ENCODE measurements around the gene EFCAB6. TPM values are rescaled to one million over a fixed set of nuclear protein-coding genes. Genes with fewer than 3 reads are reported as not detected.

The EFCAB6 gene
- total RNA-seq, 2 experiments from 2014 or later = 0.27 to 0.29 TPM

DNA sequence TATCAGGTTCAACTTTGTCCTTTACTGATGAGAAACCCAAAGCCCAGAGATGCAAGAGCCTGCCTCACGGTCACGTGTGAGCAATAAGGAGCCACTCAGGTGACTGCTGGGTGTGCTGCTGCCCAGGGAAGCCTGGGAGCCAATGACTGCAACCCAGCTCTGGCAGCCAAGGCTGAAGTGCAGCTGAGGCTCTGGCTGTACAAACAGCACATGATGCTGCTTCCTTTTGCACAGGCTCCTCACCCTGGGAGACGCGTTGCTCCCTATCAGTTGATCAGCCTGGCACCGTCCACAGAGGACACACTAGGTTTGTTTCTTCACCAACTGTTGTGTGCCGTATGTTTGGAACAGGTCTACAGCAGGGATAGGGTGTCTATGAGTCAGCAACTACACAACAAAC lies 168.7 kb downstream of the EFCAB6 start:
- peaks cover 14% of the 10 kb centered on the region for H3K9me3 Mint-ChIP-seq
- DNase-seq = no peak
- intact Hi-C loops (cut with micrococcal nuclease) = no loop called here
- H3K36me3 Mint-ChIP-seq = no peaks in the 10 kb centered on the region
- H3K27ac Mint-ChIP-seq = no peak overlapping the region
- no peak overlapping the region for H3K4me3 Mint-ChIP-seq
- ChIA-PET POLR2A (no interaction called here), CTCF (no interaction called here)
- H3K27me3 Mint-ChIP-seq = peaks cover 22% of the 10 kb centered on the region
- H3K4me1 Mint-ChIP-seq (ENCODE audit: low read depth) = no peaks in the 10 kb centered on the region

DNA sequence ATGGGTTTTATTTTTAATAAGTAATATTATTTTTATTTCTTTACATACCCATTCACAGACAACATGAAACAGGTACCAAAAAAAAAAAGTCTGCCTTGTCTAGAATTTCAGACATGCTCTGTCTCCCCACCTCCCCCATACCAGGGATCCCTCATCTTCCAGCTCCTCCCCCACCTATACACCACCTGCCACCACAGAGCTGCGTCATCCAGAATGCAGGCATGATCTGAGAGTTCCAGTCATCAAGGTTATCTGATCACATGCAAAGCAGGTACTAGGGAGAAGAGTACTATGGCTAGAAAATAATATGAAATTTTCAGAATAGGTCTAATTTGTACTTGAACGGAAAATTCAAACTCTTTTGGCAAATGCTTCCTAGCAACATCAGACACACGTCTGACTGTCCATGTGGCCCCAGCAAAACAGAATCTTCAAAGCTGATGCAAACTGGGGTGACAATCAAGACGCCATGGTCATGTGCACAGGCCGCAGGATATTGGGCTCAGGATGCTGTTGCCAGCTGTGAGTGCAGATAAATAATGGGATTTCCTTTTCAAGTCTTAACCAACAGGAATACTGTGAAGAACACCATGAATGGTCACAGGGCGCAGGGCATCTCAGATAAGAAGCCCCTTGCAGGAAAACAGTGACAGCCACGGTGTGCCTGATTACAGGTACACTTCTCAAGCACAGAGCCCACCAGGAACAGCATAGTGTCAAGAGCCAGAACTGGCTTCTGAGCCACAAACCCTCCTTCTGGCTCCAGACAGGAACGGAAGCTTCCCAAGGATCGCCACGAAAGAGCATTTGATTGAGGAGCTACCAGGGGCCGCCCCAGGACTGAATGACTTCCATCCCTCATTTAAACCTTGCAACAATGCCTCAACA lies 169.5 kb downstream of the EFCAB6 start:
- H3K27ac Mint-ChIP-seq = no peak overlapping the region

DNA sequence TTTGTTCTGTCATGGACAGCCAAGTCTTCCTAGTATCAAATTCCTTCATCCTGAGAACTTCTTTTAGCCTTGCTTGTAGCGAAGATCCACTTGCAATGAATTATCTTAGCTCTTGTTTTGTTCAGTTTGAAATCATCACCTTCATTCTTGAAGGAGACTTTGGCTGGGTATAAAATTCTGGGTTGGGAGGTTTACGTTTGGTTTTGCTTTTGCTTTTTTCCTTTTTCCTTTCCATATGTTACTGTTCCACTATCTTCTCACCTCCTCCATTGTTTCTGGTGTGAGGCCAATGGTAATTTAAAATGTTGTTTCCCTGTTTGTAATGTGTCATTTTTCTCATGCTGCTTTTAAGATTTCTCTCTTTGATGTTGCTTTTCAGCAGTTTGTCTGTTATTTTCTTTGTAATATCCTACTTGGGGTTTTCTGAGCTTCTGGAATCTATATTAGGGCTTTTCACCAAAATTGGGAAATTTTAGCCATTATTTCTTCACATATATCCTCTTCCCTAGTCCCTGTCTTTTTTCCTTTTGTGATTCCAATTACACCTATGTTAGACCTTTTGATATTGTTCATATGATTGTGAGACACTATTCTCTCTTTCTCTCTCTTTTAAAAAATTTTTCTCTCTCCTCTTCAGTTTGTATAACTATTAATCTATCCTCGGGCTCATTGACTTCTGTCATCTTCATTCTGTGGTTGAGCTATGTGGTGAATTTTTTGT lies 172.7 kb downstream of the EFCAB6 start:
- no peaks in the 10 kb centered on the region for H3K36me3 Mint-ChIP-seq
- intact Hi-C loops (cut with micrococcal nuclease) = no loop called here
- no peaks in the 10 kb centered on the region for H3K4me1 Mint-ChIP-seq (ENCODE audit: low read depth)
- no peak overlapping the region for H3K4me3 Mint-ChIP-seq
- no peak overlapping the region for H3K27ac Mint-ChIP-seq
- H3K27me3 Mint-ChIP-seq = peaks cover 8% of the 10 kb centered on the region
- ChIA-PET CTCF (no interaction called here), POLR2A (no interaction called here)
- H3K9me3 Mint-ChIP-seq = peaks cover 14% of the 10 kb centered on the region
- DNase-seq = no peak

More for the DNA sequence above, 169.5 kb downstream of the EFCAB6 start:
- Mint-ChIP-seq H3K4me1 (ENCODE audit: low read depth) (no peaks in the 10 kb centered on the region), H3K27me3 (peaks cover 20% of the 10 kb centered on the region), H3K36me3 (no peaks in the 10 kb centered on the region), H3K4me3 (no peak overlapping the region), H3K9me3 (peaks cover 14% of the 10 kb centered on the region)
- no peak for DNase-seq
- CTCF ChIA-PET = no interaction called here
- intact Hi-C loops (cut with micrococcal nuclease) = no loop called here
- POLR2A ChIA-PET = no interaction called here

DNA sequence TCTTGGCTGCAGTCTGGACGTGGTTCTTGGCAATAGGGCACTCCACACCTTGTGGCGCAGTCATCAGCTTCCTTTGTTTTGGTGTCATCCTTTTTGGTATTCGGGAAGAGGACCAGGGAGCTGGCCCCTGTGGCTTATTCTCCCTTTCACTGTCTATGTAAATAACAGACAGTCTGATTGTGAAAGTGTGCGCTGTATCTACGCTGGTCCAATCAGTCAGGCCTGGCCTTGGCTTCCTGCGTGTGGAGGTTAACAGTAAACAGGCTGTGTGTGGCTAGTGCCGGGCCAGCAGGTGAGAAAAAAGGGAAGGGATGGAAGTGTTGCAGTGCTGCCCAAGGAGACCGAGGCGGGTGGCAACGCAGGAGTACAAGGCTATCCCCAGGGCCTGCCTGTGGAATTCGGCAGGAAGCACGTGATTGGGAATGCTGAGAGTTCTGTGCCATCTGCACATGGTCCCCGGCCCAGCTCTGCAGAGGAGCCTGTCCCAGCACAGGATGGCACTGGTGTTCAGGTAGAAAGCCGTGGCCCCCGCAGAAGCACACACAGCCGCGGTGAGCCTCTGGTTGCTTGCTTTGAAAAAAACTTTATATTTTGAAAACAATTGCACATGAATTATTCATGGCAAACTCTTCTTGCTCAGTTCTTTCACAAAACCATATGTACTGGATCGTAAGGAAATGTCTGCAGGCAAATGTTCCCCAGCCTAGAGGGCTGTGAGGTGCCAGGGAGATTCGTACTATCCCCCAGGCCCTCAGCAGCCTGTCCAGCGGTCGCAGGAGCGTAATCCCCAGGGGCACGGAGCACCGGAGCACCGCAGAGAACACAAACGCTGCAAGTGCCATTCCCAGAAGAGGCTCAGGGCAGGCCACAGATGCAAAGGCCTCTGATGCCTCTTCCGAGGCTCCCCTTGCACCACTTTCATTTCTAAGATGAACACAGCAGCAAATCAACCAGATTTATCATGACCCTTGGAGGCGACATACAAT lies 174.5 kb downstream of the EFCAB6 start:
- POLR2A ChIA-PET = no interaction called here
- Mint-ChIP-seq H3K4me3 (no peak overlapping the region), H3K36me3 (no peaks in the 10 kb centered on the region), H3K9me3 (peaks cover 14% of the 10 kb centered on the region), H3K27me3 (peaks cover 6% of the 10 kb centered on the region), H3K27ac (no peak overlapping the region), H3K4me1 (ENCODE audit: low read depth) (no peaks in the 10 kb centered on the region)
- intact Hi-C loops (cut with micrococcal nuclease) = no loop called here
- no peak for DNase-seq
- CTCF ChIA-PET = no interaction called here

DNA sequence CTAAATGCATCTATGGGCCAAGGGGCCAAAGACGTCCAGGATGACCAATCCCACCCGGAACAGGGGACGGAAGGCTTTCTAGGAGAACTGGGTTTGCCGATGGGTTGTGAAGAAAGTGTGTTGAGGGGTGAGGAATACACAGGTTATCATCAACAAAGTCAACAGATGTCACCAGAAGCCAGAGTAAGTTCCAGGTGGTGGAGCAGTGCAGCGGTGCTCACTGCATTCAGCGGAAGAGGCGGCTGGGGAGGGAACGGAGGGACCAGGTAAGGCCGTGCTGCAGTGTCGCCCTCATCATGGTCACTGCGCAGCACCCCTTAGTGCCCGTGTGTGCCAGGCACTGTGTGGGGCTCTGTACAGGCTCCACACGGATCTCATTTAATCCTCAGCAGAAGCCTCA lies 176.0 kb downstream of the EFCAB6 start:
- Mint-ChIP-seq H3K36me3 (no peaks in the 10 kb centered on the region), H3K4me3 (no peak overlapping the region), H3K27me3 (peaks cover 2% of the 10 kb centered on the region), H3K9me3 (peaks cover 14% of the 10 kb centered on the region), H3K4me1 (ENCODE audit: low read depth) (no peaks in the 10 kb centered on the region), H3K27ac (no peak overlapping the region)
- intact Hi-C loops (cut with micrococcal nuclease) = no loop called here
- DNase-seq = no peak
- ChIA-PET CTCF (no interaction called here), POLR2A (no interaction called here)

DNA sequence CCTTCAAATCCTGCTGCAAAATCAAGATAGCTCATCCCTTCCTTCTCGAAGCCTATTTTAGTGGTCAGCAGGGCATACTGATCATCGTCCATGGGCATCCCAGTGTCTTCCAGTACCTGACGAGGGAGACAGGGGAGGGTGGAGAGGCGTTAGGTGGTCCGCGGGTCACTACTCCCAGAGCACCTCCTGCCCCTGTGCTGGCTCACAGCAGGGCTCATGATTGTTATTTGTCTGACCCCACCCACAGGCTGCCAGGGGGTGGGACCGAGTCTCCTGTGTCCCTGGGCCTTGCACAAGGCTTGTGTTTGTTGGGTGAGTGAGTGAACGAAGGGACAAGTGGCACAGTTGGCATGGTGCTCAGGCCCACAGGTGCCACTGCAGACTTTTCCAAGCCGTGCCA lies 177.0 kb downstream of the EFCAB6 start:
- Mint-ChIP-seq H3K4me3 (no peak overlapping the region), H3K4me1 (ENCODE audit: low read depth) (no peaks in the 10 kb centered on the region), H3K9me3 (peaks cover 12% of the 10 kb centered on the region), H3K36me3 (no peaks in the 10 kb centered on the region), H3K27me3 (peaks cover 2% of the 10 kb centered on the region), H3K27ac (no peak overlapping the region)
- no peak for DNase-seq
- intact Hi-C loops (cut with micrococcal nuclease) = no loop called here
- ChIA-PET CTCF (no interaction called here), POLR2A (no interaction called here)

DNA sequence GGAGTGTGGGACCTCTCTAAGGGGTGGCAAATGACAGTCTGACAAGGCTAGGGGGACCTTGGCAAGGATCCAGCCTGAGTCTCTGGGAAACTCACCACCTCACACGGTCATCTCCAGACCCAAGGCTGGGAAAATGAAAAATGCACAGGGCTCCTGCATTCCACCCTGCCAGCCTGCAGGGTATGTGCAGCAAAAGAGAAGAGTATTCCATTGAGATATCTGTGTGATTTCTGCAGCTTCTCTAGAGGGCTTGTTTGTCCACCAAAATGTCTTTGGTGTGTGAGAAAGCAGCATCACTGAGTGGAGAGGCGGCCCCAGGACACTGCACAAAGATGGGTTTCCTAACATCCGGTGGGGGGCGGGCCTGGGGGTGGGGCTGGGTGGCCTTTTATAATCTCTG lies 177.8 kb downstream of the EFCAB6 start:
- H3K4me3 Mint-ChIP-seq = no peak overlapping the region
- DNase-seq = no peak
- peaks cover 2% of the 10 kb centered on the region for H3K27me3 Mint-ChIP-seq
- ChIA-PET CTCF (no interaction called here), POLR2A (no interaction called here)
- H3K27ac Mint-ChIP-seq = no peak overlapping the region
- peaks cover 6% of the 10 kb centered on the region for H3K9me3 Mint-ChIP-seq
- H3K4me1 Mint-ChIP-seq (ENCODE audit: low read depth) = no peaks in the 10 kb centered on the region
- H3K36me3 Mint-ChIP-seq = no peaks in the 10 kb centered on the region
- intact Hi-C loops (cut with micrococcal nuclease) = no loop called here

DNA sequence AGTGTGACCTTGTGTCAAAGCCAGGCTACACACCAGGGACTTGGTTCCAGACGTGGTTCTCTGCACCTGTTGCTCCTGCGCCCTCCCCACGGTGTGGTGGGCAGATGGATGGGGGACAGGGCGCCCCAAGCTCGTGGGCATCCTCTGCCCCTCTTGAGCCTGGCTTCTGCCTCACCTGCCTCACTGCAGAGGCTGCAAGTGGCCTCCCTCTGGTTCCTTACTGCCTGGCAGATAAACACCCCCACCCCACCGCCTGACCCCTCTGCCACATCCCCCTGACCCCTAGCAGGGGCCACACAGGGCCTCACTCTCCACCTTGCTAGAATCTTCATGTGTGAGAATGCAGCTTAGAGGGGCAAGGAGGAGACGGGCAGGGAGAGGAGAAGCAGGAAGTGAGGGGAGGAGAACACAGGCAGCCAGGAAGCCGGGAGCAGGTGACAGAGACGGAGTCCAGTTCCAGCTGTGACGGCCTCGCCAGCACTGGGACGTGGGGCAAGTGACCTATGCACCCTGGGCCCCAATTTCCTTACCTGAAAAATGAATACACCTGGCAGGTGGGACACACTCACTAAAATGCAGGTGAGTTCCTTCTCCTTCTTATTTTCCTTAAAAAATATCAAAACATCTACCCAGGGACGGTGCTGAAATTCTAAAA lies 178.3 kb downstream of the EFCAB6 start:
- Mint-ChIP-seq H3K36me3 (no peaks in the 10 kb centered on the region), H3K9me3 (peaks cover under 1% of the 10 kb centered on the region), H3K27me3 (peaks cover 2% of the 10 kb centered on the region), H3K4me1 (ENCODE audit: low read depth) (no peaks in the 10 kb centered on the region), H3K27ac (no peak overlapping the region), H3K4me3 (no peak overlapping the region)
- intact Hi-C loops (cut with micrococcal nuclease) = no loop called here
- DNase-seq = no peak
- POLR2A ChIA-PET = no interaction called here
- CTCF ChIA-PET = no interaction called here

DNA sequence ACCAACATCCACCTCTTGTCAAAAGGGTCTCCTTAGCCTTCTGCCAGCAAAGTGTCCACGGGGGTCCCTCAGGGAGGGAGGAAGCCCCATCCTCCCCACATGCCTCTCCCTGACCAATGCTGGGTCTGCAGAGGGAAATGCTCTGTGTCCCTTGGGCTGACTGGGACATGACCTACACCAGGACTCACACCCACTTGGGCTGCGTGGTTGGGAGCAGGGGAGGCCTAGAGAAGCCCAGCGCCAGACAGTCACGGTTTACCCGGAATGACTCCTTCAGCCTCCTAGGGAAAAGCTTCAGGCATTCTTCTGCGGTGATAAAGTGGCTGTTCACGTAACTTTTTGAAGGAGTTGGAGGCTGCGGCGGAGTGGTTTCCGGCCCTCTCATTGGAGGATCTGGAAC lies 180.3 kb downstream of the EFCAB6 start:
- ChIA-PET POLR2A (no interaction called here), CTCF (no interaction called here)
- no peaks in the 10 kb centered on the region for H3K36me3 Mint-ChIP-seq
- H3K9me3 Mint-ChIP-seq = no peaks in the 10 kb centered on the region
- H3K27ac Mint-ChIP-seq = no peak overlapping the region
- no peak overlapping the region for H3K4me3 Mint-ChIP-seq
- no peak for DNase-seq
- intact Hi-C loops (cut with micrococcal nuclease) = no loop called here
- peaks cover 2% of the 10 kb centered on the region for H3K27me3 Mint-ChIP-seq
- no peaks in the 10 kb centered on the region for H3K4me1 Mint-ChIP-seq (ENCODE audit: low read depth)

DNA sequence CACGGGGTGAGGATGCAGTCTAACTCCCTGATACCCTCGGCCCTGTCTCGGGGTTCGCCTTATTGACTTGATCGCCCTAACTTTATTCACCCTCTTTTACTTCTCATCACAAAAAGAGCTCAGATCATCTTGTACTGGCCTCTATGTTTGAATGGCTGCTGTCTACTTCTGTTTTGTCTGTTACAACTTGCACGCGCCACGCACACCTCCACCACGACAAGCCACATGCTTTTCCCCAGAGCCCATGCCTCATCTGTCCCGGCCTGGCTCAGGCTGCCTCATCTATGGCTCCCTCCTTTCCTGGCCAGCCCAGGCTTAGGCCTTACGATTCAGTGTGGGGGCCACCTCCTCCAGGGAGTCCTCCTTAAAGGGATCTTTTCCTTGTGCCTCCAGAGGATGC lies 180.9 kb downstream of the EFCAB6 start:
- ChIA-PET CTCF (no interaction called here), POLR2A (no interaction called here)
- Mint-ChIP-seq H3K9me3 (no peaks in the 10 kb centered on the region), H3K27me3 (peaks cover 2% of the 10 kb centered on the region), H3K36me3 (no peaks in the 10 kb centered on the region), H3K4me3 (no peak overlapping the region), H3K4me1 (ENCODE audit: low read depth) (no peaks in the 10 kb centered on the region), H3K27ac (no peak overlapping the region)
- intact Hi-C loops (cut with micrococcal nuclease) = no loop called here
- no peak for DNase-seq

DNA sequence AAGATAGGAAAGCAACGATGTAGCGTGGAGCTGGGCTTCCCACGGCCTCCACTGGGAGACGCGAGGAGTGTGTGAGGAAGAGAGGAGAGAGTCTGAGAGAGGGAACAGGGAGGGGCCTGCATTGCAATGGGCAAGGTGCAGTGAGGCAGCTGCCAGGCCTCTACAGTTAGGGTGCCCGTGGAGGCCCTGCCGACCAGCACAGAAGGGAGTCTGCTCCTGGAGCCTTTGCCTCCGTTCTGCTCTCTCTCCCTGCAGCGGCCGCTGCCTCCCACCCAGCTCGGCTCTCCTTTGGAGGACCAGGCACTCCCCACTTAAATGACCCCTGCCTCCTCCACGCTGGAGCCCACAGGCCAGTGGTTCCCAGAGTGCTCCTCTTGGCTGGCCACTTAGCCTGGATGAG lies 181.7 kb downstream of the EFCAB6 start:
- intact Hi-C loops (cut with micrococcal nuclease) = no loop called here
- DNase-seq = no peak
- no peaks in the 10 kb centered on the region for H3K36me3 Mint-ChIP-seq
- ChIA-PET CTCF (no interaction called here), POLR2A (no interaction called here)
- H3K27ac Mint-ChIP-seq = no peak overlapping the region
- H3K4me3 Mint-ChIP-seq = no peak overlapping the region
- no peaks in the 10 kb centered on the region for H3K9me3 Mint-ChIP-seq
- H3K4me1 Mint-ChIP-seq (ENCODE audit: low read depth) = no peaks in the 10 kb centered on the region
- H3K27me3 Mint-ChIP-seq = peaks cover 2% of the 10 kb centered on the region

DNA sequence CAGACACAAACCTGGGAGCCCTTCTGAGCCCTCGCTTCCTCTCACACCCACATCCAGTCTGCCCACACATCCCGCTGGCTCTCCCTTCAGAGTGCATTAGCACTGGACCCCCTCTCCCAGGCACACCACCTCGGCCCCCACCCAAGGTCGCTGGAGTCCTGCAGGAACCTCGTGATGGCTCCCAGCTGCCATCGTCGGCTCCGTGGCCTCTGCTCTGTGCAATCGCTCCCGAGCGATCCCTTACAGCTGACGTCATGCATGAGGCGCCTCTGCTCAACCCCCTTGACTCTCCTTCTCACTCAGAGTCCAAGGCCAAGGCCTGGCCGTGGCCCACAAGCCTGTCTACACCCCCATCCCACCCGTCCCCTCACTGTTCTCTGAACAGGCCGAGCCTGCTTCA lies 183.9 kb downstream of the EFCAB6 start:
- Mint-ChIP-seq H3K9me3 (no peaks in the 10 kb centered on the region), H3K27me3 (no peaks in the 10 kb centered on the region), H3K36me3 (no peaks in the 10 kb centered on the region), H3K4me1 (ENCODE audit: low read depth) (no peaks in the 10 kb centered on the region), H3K27ac (no peak overlapping the region), H3K4me3 (no peak overlapping the region)
- ChIA-PET POLR2A (no interaction called here), CTCF (no interaction called here)
- no peak for DNase-seq
- intact Hi-C loops (cut with micrococcal nuclease) = no loop called here
